HG03565 (cell line): ENCODE results near the gene PINK1.
"Not testable (repeated sequence)": the region's sequence is repeated elsewhere in the genome, so short reads cannot be mapped to it uniquely, and the experiment has no call there.

Source experiments
- ATAC-seq: cut with Tn5 transposase; IDR thresholded peaks from one replicate; pipeline ENCODE4 v1.9.1; 2021; ENCODE audit warnings: mild to moderate bottlenecking, moderate library complexity; ENCODE audit not compliant: unreplicated experiment

PINK1 gene

GRCh38 chr1:20633190-20634064, at the start of gene PINK1:
TSS of gene PINK1 (plus strand) at chr1:20633458. CDS start at chr1:20633549, 91 bp downstream.
- ATAC-seq, result peak; percentile 47

GRCh38 chr1:20584890-20585289, 48.4 kb upstream of the PINK1 start:
- ATAC-seq, result no peak

GRCh38 chr1:20586953-20587660, 46.2 kb upstream of the PINK1 start:
- no peak for ATAC-seq

DNA sequence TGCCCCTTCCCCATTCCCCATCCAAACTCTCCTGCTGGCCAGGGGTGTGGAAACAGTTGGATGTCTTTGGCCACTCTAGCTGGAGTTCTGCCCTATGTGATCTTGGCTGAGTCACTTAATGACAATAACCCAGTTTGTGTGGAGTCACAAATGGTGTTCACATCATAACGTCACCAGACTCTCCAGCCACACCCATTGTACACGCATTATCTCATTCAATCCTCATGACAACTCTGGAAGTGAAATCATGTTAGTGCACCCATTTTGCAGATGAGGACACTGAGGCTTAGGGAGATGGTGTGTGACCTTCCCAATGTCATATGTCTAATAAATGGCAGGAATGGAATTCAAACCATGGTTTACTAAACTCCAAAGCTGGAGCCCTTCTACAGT, 45.6 kb upstream of the PINK1 start:
- ATAC-seq, result no peak

GRCh38 chr1:20588634-20589225, 44.5 kb upstream of the PINK1 start, which contains the start of gene CDA:
TSS of gene CDA (plus strand) at chr1:20589097. CDS start at chr1:20589130, 33 bp downstream.
- no peak for ATAC-seq

- no peak for ATAC-seq
Observed at GRCh38 chr1:20589331-20590278, 43.7 kb upstream of the PINK1 start.

DNA sequence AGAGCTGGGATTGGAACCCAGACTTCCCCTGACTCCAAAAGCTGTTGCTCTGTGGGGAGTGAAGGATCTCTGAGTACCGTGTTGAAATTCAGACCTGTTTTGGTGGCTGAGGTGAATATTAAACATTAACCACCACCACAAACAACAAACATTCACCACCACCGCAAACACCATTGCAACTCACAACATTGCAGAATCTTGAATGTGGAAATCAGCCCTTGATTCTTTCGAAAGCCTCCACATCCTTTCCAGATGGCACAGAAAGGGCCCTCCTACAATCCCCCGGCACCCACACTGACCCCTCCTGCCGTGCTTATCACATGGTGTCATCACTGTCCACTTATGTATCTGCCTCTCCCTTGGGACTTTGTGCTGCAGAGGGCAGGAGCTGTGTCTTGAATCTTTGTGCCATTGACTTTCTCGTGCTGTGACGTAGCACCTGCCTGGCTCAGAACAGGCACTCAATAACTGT, 42.9 kb upstream of the PINK1 start:
- no peak for ATAC-seq

GRCh38 chr1:20593756-20594155, 39.5 kb upstream of the PINK1 start:
- ATAC-seq, result no peak

DNA sequence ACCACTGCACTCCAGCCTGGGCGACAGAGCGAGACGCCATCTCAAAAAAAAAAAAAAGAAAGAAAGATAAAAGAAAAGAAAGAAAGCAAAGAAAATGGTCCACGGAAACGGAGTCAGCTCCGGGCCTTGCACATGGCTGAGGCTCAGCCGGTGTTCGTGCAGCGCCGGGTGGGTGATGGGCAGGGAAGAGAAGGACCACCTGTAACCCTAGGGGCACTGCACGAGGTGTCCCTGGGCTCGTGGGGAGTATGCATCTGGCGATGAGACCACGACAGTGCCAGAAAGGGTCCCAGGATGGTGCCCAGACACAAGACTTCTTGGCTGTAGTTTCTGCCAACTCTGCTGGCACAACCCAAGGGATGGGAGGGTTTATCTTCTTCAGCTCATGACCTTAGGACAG, 38.5 kb upstream of the PINK1 start:
- no peak for ATAC-seq

GRCh38 chr1:20596106-20596505, 37.2 kb upstream of the PINK1 start:
- ATAC-seq, result no peak

DNA sequence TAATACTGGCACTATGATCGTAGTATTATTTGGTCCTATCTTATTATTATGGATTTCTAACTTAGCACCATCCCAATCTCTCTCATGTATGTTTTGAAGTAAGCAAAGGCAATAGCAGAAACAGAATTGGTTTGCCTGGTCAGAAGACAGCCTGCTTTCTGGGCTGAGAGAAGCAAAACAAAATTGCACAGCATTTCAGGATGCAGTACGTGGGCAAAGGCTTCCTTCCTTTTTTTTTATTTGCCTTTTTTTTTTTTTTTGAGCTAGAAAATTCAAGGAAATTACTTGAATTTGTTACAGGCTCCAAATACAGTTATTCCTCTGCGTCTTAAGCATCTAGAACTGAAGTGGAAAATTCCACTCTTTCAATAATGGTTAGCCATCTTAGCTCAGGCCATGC, 35.6 kb upstream of the PINK1 start:
- ATAC-seq, result no peak

DNA sequence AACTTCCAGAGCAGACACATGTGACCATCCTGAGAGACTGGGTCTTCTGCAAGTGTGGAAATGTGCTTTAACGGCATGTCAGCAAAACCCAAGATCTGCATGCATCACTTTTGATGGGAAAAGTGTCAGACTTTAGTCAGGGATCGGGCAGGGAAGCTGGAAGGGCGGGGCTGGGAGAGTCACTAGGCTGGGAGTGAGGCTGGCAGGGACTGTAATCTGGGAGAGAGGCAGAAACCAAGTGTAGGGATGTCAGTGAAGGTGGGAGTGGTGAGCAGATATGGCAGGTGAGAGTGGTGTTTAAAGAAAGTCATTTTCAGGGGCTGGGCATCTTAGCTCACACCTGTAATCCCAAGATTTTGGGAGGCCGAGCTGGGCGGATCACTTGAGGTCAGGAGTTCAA, 33.1 kb upstream of the PINK1 start:
- ATAC-seq, result no peak

- no peak for ATAC-seq
Observed at GRCh38 chr1:20601129-20601825, 32.0 kb upstream of the PINK1 start.

DNA sequence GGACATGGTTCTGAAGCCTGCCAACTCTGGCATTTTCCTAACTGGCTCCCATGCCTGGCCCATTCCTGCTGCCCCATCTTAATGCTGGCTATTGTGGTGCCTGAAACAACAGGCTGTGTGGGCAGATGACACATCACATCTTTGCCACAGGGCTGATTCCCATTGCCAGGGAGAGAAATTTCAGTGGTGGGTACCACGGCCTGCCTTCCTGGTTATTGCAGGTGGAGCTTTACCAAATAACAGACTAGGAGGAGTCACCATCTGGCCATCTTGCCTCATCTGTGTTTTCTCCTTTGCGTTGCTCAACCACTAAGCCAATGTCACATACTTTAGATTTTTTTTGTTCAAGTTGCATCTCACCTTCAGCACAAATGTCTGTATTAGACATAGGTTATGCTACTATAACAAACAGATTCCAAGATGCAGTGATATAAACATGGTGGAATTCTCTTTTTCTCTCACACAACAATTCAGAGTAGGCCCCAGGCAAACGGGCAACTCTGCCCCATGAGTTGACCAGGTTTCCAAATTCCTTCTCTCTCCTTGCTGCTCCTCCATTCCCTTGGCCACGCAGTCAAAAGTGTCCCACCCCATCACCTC, 30.3 kb upstream of the PINK1 start:
- ATAC-seq, result no peak

DNA sequence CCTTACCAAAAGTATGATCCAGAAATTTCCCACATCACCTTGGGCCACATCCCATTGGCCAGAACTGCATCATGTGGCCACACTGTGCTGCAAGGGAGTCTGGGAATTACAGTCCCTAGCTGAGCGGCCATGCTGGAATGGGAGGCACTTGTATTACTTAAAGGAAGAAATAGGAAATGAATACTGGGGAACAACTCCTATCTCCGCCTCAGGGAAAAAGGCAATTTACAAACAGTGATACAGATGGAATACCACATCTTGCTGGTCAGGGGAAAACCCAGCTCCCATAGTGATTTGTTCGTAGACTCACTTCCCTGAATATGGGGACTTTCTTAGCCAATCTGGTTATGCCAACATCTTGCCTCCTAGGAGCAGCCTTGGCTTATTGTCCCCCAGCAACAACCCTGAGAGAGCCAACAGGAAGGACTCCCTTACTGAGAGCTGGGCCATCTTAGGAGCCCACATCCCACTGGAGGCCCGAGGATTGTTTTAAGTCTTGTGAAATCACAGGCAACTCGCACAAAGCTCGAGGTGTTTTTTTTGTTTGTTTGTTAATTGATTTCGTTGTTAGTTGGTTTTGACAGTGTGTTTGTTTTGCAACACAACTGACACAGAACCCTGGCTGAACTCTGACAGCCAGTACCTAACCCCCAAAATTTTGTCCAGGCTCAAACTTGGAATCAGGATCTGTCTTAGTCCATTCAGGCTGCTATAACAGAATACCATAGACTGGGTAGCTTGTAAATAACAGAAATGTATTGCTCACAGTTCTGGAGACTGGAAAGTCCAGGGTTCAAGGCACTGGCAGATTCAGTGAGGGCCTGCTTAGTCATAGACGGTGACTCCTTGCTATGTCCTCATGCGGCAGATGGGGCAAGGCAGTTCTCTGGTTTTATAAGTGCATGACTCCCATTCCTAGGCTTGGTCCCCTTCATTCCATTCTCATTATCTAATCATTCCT, 29.5 kb upstream of the PINK1 start:
- no peak for ATAC-seq

- ATAC-seq, result no peak
Observed at GRCh38 chr1:20604678-20605077, 28.6 kb upstream of the PINK1 start.

GRCh38 chr1:20606801-20607570, 26.3 kb upstream of the PINK1 start:
- not testable (repeated sequence) for ATAC-seq

GRCh38 chr1:20609541-20609940, 23.7 kb upstream of the PINK1 start:
- no peak for ATAC-seq
